K562 (cell line): Measurements from ENCODE around the gene PACRG. TPM values are rescaled to one million over a fixed set of nuclear protein-coding genes. Genes with fewer than 3 reads are reported as not detected.

ENCODE experiments used
- ATAC-seq: fragments of 200-7000 bp; cut with Tn5 transposase; 3 replicates; pipeline ENCODE4 v1.9.1; 2020; ENCODE audit warnings: moderate library complexity
- BruUV-seq: library from RNA; stranded (reverse); fragments of 400-500 nt; replicated peaks from 2 replicates; lab custom pipeline; 2021; lab: Mats Ljungman, UMichigan
- CTCF ChIA-PET: fragments of 300-600 bp; formaldehyde crosslinking; extraction: SDS; loops from one replicate; lab custom pipeline; 2021; ENCODE audit warnings: low intra/inter-chr PET ratio; lab: Yijun Ruan, JAX
- POLR2A ChIA-PET: fragments of 300-600, 350-650 bp; sonication (Branson Sonifier 250); formaldehyde crosslinking; extraction: SDS; loops from one replicate; lab custom pipeline; 2021; ENCODE audit warnings: antibody characterized with exemption, inconsistent platforms; lab: Yijun Ruan, JAX
- DNase-seq, 4 experiments: peaks; one replicate each; pipeline versions ENCODE4 v3.0.0 to v3.0.0-alpha.2; 2011 to 2018; ENCODE audit warnings: low spot score in 3 of 4, mixed read lengths in 3 of 4; ENCODE audit errors: extremely low read depth in 1 of 4
- FAIRE-seq: peaks from 2 replicates; lab custom pipeline; 2011; peaks lifted over from hg19 to GRCh38; lab: Jason Lieb, UNC
- H2AFZ ChIP-seq: 2 replicates; pipeline ENCODE4 v1.6.0; 2011; ENCODE audit warnings: low read depth, low read length, control low read depth, inconsistent platforms
- H3K27ac ChIP-seq: fragments of 200-600 bp; 3 replicates; pipeline ENCODE4 v1.8.0; 2011; ENCODE audit warnings: low read depth, mild to moderate bottlenecking, control low read depth, inconsistent platforms, low read length, moderate library complexity, mixed read lengths; ENCODE audit errors: extremely low read depth
- H3K27me3 ChIP-seq, 2 experiments: fragments of 300-600 bp in 1 of 2; 2 replicates in 1 of 2; 3 replicates in 1 of 2; pipeline versions ENCODE4 v1.6.0 to v1.8.0; 2011; ENCODE audit warnings: inconsistent platforms in 2 of 2, low read length in 2 of 2, mild to moderate bottlenecking in 1 of 2, mixed read lengths in 1 of 2, moderate library complexity in 1 of 2; ENCODE audit not compliant: control insufficient read depth in 2 of 2, insufficient read depth in 2 of 2
- H3K36me3 ChIP-seq: fragments of 300-600 bp; 3 replicates; pipeline ENCODE4 v1.8.0; 2011; ENCODE audit warnings: mild to moderate bottlenecking, low read length, inconsistent platforms; ENCODE audit not compliant: control insufficient read depth, insufficient read depth
- H3K4me1 ChIP-seq, 2 experiments: fragments of 200-600 bp in 1 of 2; replicated peaks in 1 of 2; 2 replicates in 1 of 2; 3 replicates in 1 of 2; pipeline versions ENCODE4 v1.5.1 to v1.8.0; 2011; ENCODE audit warnings: inconsistent platforms in 2 of 2, low read length in 2 of 2, mild to moderate bottlenecking in 1 of 2, mixed read lengths in 1 of 2, moderate library complexity in 1 of 2; ENCODE audit not compliant: control insufficient read depth in 2 of 2, insufficient read depth in 2 of 2
- H3K4me2 ChIP-seq: 2 replicates; pipeline ENCODE4 v1.6.1; 2011; ENCODE audit warnings: low read length, control low read depth, inconsistent platforms, mixed read lengths; ENCODE audit not compliant: insufficient read depth
- H3K4me3 ChIP-seq: fragments of 200-600 bp; sonication (generic), shearing (Covaris generic); 2 replicates; pipeline ENCODE4 v1.5.1; 2016; ENCODE audit warnings: control low read depth, inconsistent platforms
- H3K79me2 ChIP-seq: fragments of 200-600 bp; 3 replicates; pipeline ENCODE4 v1.8.0; 2011; ENCODE audit warnings: low read length, inconsistent platforms; ENCODE audit not compliant: control insufficient read depth, insufficient read depth
- H3K9ac ChIP-seq, 2 experiments: 2 replicates each; pipeline versions ENCODE4 v1.6.0 to v1.6.1; 2011; ENCODE audit warnings: low read depth in 2 of 2, low read length in 2 of 2, control low read depth in 1 of 2, inconsistent platforms in 1 of 2, mild to moderate bottlenecking in 1 of 2, mixed read lengths in 1 of 2; ENCODE audit not compliant: insufficient read depth in 1 of 2
- H3K9me1 ChIP-seq: one replicate; pipeline ENCODE4 v1.6.0; 2011; ENCODE audit warnings: inconsistent platforms, mild to moderate bottlenecking, low read length, moderate library complexity; ENCODE audit not compliant: control insufficient read depth, insufficient read depth
- H3K9me3 ChIP-seq: replicated peaks from 2 replicates; pipeline ENCODE4 v1.5.1; 2011; ENCODE audit warnings: low read depth, low read length, inconsistent platforms; ENCODE audit not compliant: control insufficient read depth, insufficient read depth
- H4K20me1 ChIP-seq: replicated peaks from 2 replicates; pipeline ENCODE4 v1.6.1; 2011; ENCODE audit warnings: low read length, inconsistent platforms, mixed read lengths; ENCODE audit not compliant: control insufficient read depth, insufficient read depth
- ASH1L ChIP-seq: fragments of 450-650 bp; IDR thresholded peaks from 2 replicates; pipeline ENCODE4 v1.6.1; 2018; ENCODE audit warnings: borderline replicate concordance, mild to moderate bottlenecking, low read depth; ENCODE audit not compliant: partially characterized antibody
- ATF2 ChIP-seq: sonication (generic); formaldehyde crosslinking; IDR thresholded peaks from 2 replicates; pipeline ENCODE4 v1.8.1; 2022; ENCODE audit warnings: missing genetic modification reagents
- BCOR ChIP-seq: fragments of 450-650 bp; IDR thresholded peaks from 2 replicates; pipeline ENCODE4 v1.6.1; 2016
- CHD1 ChIP-seq: fragments of 200-600 bp; sonication (generic); IDR thresholded peaks from one replicate; pipeline ENCODE4 v1.6.1; 2012; ENCODE audit warnings: mild to moderate bottlenecking, moderate library complexity, low read length, inconsistent platforms
- DLX4 ChIP-seq: fragments of 250-450 bp; sonication (Bioruptor Pico); IDR thresholded peaks from 2 replicates; pipeline ENCODE4 v1.6.1; 2021; ENCODE audit warnings: mild to moderate bottlenecking
- E2F3 ChIP-seq: fragments of 250-450 bp; sonication (Bioruptor Pico); IDR thresholded peaks from 2 replicates; pipeline ENCODE4 v1.4.0; 2020; ENCODE audit warnings: mild to moderate bottlenecking
- ELF4 ChIP-seq: fragments of 450-650 bp; formaldehyde crosslinking; IDR thresholded peaks from 2 replicates; pipeline ENCODE4 v1.4.0; 2022; ENCODE audit warnings: missing genetic modification characterization
- FOSL1 ChIP-seq: fragments of 200-800 bp; sonication (Bioruptor generic); conservative IDR thresholded peaks from 2 replicates; pipeline ENCODE4 v1.6.1; 2016; ENCODE audit warnings: missing genetic modification characterization, missing compliant biosample characterization
- GATAD2B ChIP-seq: fragments of 450-650 bp; IDR thresholded peaks from 2 replicates; pipeline ENCODE4 v1.6.1; 2017; ENCODE audit warnings: mild to moderate bottlenecking, borderline replicate concordance
- MCM3 ChIP-seq: fragments of 450-650 bp; IDR thresholded peaks from 2 replicates; pipeline ENCODE4 v1.6.1; 2016
- MTA3 ChIP-seq: fragments of 450-650 bp; formaldehyde crosslinking; IDR thresholded peaks from 2 replicates; pipeline ENCODE4 v1.6.1; 2017; ENCODE audit warnings: mild to moderate bottlenecking, borderline replicate concordance
- PHB ChIP-seq: fragments of 250-450 bp; sonication (Bioruptor Pico); IDR thresholded peaks from 2 replicates; pipeline ENCODE4 v1.5.0; 2021
- POLR2AphosphoS5 ChIP-seq: IDR thresholded peaks from 2 replicates; pipeline ENCODE4 v1.6.1; 2011; ENCODE audit warnings: mild to moderate bottlenecking, low read depth, low read length, moderate library complexity; ENCODE audit not compliant: control insufficient read depth, insufficient read depth
- SIRT6 ChIP-seq: IDR thresholded peaks from one replicate; pipeline ENCODE4 v1.6.1; 2012; ENCODE audit warnings: low read depth, mild to moderate bottlenecking, control low read depth, inconsistent platforms, low read length, moderate library complexity
- SMARCA4 ChIP-seq: fragments of 450-650 bp; IDR thresholded peaks from 2 replicates; pipeline ENCODE4 v1.6.1; 2016
- TARDBP ChIP-seq: fragments of 450-650 bp; IDR thresholded peaks from 2 replicates; pipeline ENCODE4 v1.6.1; 2016
- ZBED1 ChIP-seq: IDR thresholded peaks from 2 replicates; pipeline ENCODE4 v1.6.1; 2014
- ZBTB12 ChIP-seq: fragments of 250-450 bp; sonication (Bioruptor Pico); IDR thresholded peaks from 2 replicates; pipeline ENCODE4 v1.4.0; 2020
- WGBS: fragments of 100-300 bp; shearing (Covaris generic); methylation state at CpG from one replicate; pipeline ENCODE4 v1.1.6; 2016; ENCODE audit warnings: low coverage, mixed read lengths; ENCODE audit not compliant: insufficient coverage; ENCODE audit errors: missing lambda C conversion rate; 5-methylcytosine and 5-hydroxymethylcytosine counted together
- in situ Hi-C: fragments of 300-500 bp; cut with MboI; formaldehyde crosslinking; loops from 4 replicates; pipeline ENCODE4 v1.15.0; 2018; ENCODE audit warnings: inconsistent platforms, mixed read lengths
- intact Hi-C: fragments of 100-400 bp; cut with micrococcal nuclease; formaldehyde crosslinking; loops from 2 replicates; pipeline ENCODE4 v1.14.2; 2022
- polyA plus RNA-seq, 8 experiments: library from polyadenylated mRNA; depleted of rRNA in 4 of 8; stranded (reverse) in 5 of 8; unstranded in 3 of 8; fragments of >200 nt; fragmentation: Nextera tagmentation in 2 of 8; fragmentation: Illumina TruSeq in 1 of 8; extraction: Ambion mirVana in 2 of 8; extraction: Trizol in 1 of 8; gene quantifications; 2 replicates each; pipeline versions ENCODE4 v1.2.1 to v1.2.3, GENCODE V29; 2011 to 2014; ENCODE audit warnings: inconsistent platforms in 1 of 8, missing spikeins in 1 of 8
- total RNA-seq, 7 experiments: library from RNA; depleted of rRNA in 6 of 7; stranded (reverse); fragments of >200 nt in 6 of 7; fragmentation: Illumina TruSeq in 2 of 7; extraction: Trizol in 2 of 7; gene quantifications; 2 replicates each; pipeline versions ENCODE4 v1.2.1 to v1.2.3, GENCODE V29; 2011 to 2021; ENCODE audit warnings: low replicate concordance in 1 of 7

The PACRG gene
- total and polyA plus RNA-seq, 9 of the 15 experiments (the other 6 are each of a cell fraction or from before 2014, with no cell fraction given): 0.04 TPM; not detected in 8

- TF ChIP-seq MTA3 (no peak), TARDBP (no peak), ZBTB12 (no peak), ELF4 (CRISPR knock-in tag) (no peak), ASH1L (no peak), E2F3 (CRISPR knock-in tag) (no peak), ZBED1 (no peak)
Measured at GRCh38 chr6:162719528-162719927, 8.2 kb upstream of the PACRG start (continued).

- ChIA-PET POLR2A (no interaction called here), CTCF (no interaction called here)
- DNase-seq: peak in 1 of 4 experiments; percentile 7
- WGBS: 0% methylated on average over 2 of the region's 2 CpGs
- intact Hi-C loops (no loop called here), in situ Hi-C loops (no loop called here)
- Histone ChIP-seq H3K27ac (no peak overlapping the region), H3K9me1 (no peaks in the 10 kb centered on the region), H4K20me1 (no peaks in the 10 kb centered on the region), H3K4me2 (no peak overlapping the region), H3K9ac (no peak overlapping the region), H2AFZ (no peak overlapping the region), H3K27me3 (no peaks in the 10 kb centered on the region), H3K4me3 (no peak overlapping the region), H3K4me1 (no peaks in the 10 kb centered on the region), H3K79me2 (no peaks in the 10 kb centered on the region), H3K36me3 (no peaks in the 10 kb centered on the region), H3K9me3 (no peaks in the 10 kb centered on the region)
- no peak for TF ChIP-seq BCOR
- TF ChIP-seq SIRT6: no peak
- no peak for TF ChIP-seq MCM3
- no peak for TF ChIP-seq ATF2 (CRISPR knock-in tag)
- no peak for TF ChIP-seq PHB (CRISPR knock-in tag)
- TF ChIP-seq ZBED1: no peak
- TF ChIP-seq FOSL1 (tag): no peak
- no peak for TF ChIP-seq CHD1
- no peak for TF ChIP-seq SMARCA4
- no peak for TF ChIP-seq GATAD2B
- TF ChIP-seq DLX4 (CRISPR knock-in tag): no peak
- no peak for TF ChIP-seq POLR2AphosphoS5
- ATAC-seq: no peak
- no TSS peak for BruUV-seq
- FAIRE-seq: no peak
Measured at GRCh38 chr6:162721404-162721687, 6.4 kb upstream of the PACRG start.
